GM10847 (cell line): ENCODE measurements around the gene GARNL3.

Experiments used
- POLR2A ChIP-seq: IDR thresholded peaks from 2 replicates; pipeline ENCODE4 v1.6.1; 2011; ENCODE audit not compliant: insufficient read length; ENCODE audit errors: extremely low read depth

Gene GARNL3

GRCh38 chr9:127424676-127424999, 160.1 kb downstream of the GARNL3 start:
- no peak for TF ChIP-seq POLR2A

GRCh38 chr9:127426756-127427155, 162.2 kb downstream of the GARNL3 start:
- no peak for TF ChIP-seq POLR2A

DNA sequence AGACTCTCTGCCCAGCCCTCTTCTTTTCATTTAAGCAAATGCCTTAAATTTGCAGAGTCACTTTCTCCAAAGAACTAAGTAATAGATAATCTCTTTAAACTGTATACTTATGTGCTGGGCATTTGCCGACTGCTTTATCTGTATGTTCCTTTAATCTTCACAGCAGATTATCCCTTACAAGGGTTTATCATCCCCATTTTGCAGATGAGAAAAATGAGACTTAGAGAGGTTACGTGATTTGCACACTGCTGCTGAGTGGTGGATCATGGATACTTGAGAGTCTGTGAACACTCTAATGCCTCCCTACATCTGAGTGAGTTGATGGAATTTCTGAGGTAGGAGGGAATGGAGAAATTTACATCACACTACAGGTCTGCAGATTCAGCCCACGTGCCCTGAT, 163.8 kb downstream of the GARNL3 start:
- TF ChIP-seq POLR2A: no peak

GRCh38 chr9:127430415-127430814, 165.8 kb downstream of the GARNL3 start:
- TF ChIP-seq POLR2A: no peak

DNA sequence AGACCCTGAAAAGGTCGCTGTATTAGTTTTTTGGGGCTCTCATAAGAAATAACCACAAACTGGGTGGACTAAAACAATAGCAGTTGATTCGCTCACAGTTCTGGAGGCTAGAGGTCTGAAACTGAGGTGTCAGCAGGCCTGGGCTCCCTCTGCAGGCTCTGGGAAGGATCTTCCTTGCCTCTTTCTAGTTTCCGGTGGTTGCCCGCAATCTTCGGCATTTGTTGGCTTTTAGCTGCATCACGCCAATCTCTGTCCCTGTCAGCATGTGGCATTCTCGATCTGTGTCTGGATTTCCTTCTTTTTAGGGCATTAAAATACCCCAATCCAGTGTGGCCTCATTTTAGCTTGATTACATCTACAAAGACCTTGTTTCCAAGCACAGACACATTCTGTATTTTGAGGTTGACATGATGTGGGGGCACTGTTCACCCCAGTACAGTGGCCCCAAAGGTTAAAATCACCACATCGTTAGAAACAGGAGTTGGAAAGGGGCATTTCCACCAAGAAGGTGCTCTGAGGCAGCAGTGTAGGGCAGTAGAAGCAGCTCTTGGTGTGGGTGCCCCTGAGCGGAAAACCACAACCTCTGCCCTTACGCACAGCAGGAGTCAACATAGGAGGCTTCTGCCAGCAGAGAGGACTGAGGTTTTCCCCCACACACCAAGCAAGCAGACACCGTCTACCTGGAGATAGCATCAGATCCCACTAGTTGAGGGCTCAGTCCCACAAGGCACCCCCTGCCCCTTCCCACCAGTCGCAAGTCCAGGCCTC, 173.1 kb downstream of the GARNL3 start:
- TF ChIP-seq POLR2A: no peak

GRCh38 chr9:127438394-127438793, 173.8 kb downstream of the GARNL3 start:
- no peak for TF ChIP-seq POLR2A
